GM19372 (cell line): ENCODE results near the gene PZP.

Experiments
- ATAC-seq: cut with Tn5 transposase; IDR thresholded peaks from one replicate; pipeline ENCODE4 v1.9.1; 2021; ENCODE audit warnings: mild to moderate bottlenecking, low read depth, moderate library complexity; ENCODE audit not compliant: unreplicated experiment

PZP gene

DNA sequence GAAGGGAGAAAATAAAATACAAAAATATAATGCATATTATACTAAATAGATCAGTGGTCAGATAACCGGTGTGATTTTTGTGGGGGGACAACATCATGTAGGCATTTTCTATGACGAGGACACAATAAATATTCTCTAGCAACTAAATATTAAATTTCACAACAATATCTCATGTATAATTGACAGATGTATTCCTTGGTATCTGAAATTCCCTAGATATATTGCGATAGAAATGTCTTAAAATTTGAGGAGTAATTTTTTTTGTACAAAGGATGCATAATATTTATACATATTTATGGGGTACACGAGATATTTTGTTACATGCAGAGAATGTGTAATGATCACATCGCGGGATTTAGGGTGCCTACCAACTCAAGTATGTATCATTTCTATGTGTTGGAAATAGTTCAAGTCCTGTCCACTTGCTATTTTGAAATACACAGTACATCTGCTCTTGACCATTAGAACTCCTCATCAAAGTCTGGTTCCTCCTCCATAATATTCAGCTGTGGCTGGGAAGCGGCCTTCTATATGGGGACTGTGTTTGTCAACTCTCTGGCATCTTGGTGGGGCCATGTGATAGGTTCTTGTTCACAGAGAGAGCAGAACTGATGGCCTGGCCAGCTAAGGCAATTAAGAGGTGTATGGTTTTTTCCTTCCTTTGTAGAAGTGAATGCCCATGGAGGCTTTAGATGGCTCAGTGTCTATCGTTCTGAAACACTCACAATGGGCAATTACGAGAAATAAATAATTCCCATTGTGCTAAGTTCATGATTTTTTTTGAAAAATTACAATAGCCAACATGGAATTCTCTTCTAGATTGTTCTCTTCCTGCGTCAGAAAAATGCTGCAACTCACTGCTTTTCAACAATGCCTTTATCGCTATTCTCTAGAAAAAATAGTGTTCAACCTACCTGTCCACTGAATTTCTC is 101.3 kb downstream of the PZP start:
- no peak for ATAC-seq

DNA sequence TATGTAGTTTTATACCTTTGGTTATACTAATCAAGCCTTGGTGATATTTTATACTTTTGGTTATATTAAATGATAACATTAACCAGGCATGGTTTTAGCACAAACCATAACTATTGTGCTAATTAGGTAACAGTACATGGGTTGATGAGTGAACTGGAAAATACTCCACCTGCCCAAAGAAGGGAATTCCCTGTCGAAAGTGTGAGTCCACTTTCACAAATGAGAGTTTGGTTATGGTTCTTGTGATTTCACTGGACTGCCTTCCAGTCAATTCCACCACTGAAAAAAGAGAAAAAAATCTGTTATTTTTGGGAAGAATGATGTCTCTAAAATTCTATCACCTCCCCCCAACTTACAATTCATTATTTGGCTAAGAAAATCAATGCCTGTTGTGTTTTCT is 102.1 kb downstream of the PZP start:
- ATAC-seq, result no peak

DNA sequence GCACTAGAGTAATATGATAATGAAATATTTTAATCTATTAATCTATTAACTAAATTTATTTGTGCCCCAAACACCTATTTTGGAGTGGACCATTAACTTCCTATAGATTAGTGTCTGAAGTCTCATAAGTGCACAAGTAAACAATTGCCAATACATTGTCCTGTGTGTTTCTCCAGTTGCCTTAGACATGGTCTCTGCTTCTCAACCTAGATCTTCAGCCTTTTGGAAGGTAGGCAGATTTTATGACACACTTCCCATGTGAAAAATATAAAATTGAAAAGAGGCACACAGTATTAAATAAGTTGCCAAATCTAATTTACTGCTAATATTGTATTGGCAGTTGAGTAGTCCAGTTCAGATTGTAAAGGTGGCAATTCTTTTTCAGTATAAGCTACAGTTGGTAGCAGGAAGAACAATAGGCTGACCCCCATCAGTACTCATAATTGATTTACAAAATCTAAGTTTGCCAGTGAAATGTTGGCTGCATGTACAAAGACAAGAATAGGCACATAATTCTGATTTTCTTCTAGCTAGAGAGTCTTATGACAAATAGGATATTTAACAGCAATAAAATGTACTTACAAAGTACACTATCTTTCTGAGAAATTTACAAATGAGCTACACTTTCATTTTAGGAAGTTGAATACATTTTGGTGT is 103.3 kb downstream of the PZP start:
- no peak for ATAC-seq

DNA sequence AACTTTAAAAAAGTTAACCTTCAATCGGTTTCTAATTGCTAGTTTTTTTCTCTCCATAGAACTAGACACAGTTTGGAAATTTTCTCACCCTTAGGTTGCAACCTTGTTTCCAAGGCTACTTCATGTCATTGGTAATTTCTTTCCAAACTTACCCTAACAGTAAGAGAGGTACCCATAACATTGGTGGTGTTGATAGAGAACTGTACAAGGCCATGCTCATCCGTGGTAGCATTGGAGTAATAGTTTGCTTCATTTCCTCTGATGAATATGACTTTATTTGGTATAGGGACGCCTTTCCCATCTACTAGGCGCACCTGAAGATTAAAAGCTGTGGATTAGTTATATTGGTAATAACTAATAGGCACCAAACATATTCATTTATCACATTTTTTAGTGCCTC is 104.1 kb downstream of the PZP start:
- ATAC-seq, result no peak

DNA sequence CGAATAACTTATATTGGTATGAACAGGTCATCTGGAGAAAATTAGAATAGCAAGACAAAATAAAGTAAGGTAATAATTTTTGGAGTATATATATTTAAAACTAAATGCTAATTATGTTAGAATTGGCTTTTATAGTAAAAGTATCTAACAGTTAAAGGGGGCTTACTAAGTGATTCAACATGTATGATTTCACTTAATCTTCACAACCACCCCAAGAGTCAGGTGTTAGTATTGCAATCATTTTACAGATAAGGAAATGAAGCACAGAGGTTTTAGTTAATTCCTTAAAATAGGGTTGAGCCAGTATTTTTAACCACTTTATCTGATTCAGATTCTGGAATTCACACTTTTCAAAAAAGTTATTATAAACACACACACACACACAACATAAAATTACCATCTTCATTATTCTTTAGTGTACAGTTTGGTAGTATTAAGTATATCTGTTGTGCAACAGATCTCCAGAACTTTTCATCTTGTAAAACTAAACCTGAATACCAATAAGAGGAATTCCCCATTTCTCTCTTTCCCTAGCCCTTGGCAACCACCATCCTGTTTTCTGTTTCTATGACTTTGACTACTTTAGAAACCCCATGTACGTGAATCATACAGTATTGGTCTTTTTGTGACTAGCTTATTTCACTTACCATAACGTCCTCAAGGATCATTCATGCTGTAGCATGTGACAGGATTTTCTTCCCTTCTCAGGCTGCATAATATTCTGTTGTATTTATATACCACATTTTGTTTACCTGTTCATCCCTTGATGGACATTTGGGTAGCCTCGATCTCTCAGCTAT is 104.9 kb downstream of the PZP start:
- ATAC-seq, result no peak

DNA sequence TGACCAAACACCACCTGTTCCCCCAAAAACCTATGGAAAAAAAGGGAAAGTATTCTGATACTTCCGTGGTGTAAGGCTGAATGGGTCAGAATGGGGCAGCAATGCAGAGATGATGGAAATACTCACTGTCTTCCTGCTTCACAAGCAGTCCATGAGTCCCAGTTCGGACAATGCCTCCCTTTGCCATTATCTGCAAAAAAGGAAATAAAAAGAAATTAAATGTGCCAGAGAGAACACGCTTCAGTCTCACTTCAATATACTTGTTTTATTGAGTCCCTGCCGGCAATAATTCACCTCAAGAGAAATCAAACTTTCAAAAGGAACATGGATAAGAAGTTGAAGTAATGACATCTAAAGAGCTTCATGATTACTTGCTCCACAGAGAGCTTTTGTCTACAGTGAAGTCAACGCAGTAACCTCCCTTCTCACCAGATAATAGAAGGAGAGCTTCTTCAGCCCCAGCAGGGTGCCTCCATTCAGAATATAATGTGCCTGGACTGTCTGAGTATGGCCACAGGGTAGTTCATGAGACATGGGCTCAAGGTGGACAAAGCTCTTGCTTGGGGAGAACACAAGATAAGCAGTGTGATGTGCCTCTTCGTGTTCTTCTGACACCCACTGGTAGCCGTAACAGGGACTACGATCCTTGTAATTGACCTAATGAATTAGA is 107.0 kb downstream of the PZP start:
- ATAC-seq, result no peak

DNA sequence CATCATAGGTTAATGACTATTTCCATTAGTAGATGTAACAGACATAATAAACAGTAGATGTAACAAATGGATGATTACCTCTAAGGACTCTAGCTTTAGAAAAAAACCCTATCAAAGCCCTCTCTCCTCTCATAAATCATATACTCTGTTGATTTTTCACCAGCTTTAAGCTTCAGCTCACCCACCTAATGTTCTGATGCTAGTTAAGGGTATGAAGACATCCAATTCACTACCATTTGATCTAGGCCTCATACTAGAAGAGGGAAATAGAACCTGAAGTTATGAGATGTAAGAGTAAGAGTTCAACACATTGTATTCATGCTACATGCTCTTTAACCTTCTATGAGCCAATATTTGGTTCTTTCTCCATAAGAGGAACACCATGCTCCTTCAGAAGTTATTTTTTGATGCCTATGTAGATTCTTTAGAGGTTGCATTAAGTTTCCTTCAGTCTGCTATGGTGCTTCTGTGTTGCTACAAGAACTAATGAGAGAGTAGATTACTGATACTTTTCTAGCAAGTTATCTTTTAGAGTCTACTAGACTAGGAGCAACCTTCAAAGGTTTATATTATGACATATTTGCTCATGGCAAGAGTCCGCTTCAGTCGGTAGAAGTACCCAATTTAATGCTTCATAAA is 108.5 kb downstream of the PZP start:
- ATAC-seq, result no peak
